ENCODE data around the gene PATZ1.

GRCh38 chr22:31337178-31337577, 9.0 kb downstream of the PATZ1 start:
- TF ChIP-seq GLIS3 (CRISPR knock-in tag; IDR thresholded peaks at IDR 0.05) (no peak), ZFP30 (CRISPR knock-in tag; IDR thresholded peaks at IDR 0.05) (no peak), PATZ1 (CRISPR knock-in tag; IDR thresholded peaks at IDR 0.05; ENCODE audit: borderline replicate concordance) (no peak), PPARA (CRISPR knock-in tag; IDR thresholded peaks at IDR 0.05; ENCODE audit: borderline replicate concordance) (no peak), RARB (CRISPR knock-in tag; IDR thresholded peaks at IDR 0.05) (no peak), TSHZ2 (CRISPR knock-in tag; IDR thresholded peaks at IDR 0.05) (no peak), ZFP3 (CRISPR knock-in tag; IDR thresholded peaks at IDR 0.05) (no peak), CREB5 (CRISPR knock-in tag; IDR thresholded peaks at IDR 0.05; ENCODE audit: low read depth) (no peak), OSR1 (CRISPR knock-in tag; IDR thresholded peaks at IDR 0.05) (no peak)
